Epithelial cell of proximal tubule (primary cell): ENCODE data around the gene GPER1. TPM values are rescaled to one million over a fixed set of nuclear protein-coding genes. Genes with fewer than 3 reads are reported as not detected.
A peak's percentile ranks its signal among the peaks of the same experiment; 100 is the strongest.

Experiments used
- DNase-seq: peaks from one replicate; pipeline ENCODE4 v3.0.0-alpha.2; 2011; ENCODE audit warnings: low read depth
- H3K4me3 ChIP-seq: 2 replicates; pipeline ENCODE4 v1.5.1; 2011; ENCODE audit warnings: low read depth, mild to moderate bottlenecking, low read length
- total RNA-seq: library from RNA; depleted of rRNA; stranded (reverse); fragments of >200 nt; gene quantifications from 2 replicates; pipeline ENCODE4 v1.2.3, GENCODE V29; 2015
- TF ChIP-seq, protein P1 (sequence below): conservative IDR thresholded peaks from 2 replicates; pipeline ENCODE4 v1.5.1; 2012; ENCODE audit warnings: low read depth, mild to moderate bottlenecking, low read length

Gene GPER1
- total RNA-seq, 1 donor from 2014 or later, result 0.81 TPM

DNA sequence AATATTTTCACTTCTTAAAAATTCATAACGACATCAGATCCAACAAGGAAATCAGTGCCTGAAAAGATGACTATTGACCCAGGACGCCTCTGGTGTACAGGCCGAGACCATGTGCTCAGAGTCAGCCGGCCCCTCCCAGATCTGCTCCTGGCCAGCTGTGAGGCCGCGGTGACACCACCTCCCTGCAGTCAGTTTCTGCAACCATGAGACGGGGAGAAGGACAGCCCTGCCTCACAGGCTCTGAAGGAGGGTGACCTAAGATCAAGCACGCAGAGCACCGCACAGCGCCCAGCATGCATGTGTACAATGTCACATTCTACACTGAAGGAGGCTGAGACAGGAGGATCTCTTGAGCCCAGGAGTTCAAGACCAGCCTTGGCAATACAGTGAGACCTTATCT, 2.6 kb upstream of the GPER1 start:
- no peak for DNase-seq
- H3K4me3 ChIP-seq, result no peak overlapping the region
- TF ChIP-seq, protein P1, sequence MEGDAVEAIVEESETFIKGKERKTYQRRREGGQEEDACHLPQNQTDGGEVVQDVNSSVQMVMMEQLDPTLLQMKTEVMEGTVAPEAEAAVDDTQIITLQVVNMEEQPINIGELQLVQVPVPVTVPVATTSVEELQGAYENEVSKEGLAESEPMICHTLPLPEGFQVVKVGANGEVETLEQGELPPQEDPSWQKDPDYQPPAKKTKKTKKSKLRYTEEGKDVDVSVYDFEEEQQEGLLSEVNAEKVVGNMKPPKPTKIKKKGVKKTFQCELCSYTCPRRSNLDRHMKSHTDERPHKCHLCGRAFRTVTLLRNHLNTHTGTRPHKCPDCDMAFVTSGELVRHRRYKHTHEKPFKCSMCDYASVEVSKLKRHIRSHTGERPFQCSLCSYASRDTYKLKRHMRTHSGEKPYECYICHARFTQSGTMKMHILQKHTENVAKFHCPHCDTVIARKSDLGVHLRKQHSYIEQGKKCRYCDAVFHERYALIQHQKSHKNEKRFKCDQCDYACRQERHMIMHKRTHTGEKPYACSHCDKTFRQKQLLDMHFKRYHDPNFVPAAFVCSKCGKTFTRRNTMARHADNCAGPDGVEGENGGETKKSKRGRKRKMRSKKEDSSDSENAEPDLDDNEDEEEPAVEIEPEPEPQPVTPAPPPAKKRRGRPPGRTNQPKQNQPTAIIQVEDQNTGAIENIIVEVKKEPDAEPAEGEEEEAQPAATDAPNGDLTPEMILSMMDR, result no peak

DNA sequence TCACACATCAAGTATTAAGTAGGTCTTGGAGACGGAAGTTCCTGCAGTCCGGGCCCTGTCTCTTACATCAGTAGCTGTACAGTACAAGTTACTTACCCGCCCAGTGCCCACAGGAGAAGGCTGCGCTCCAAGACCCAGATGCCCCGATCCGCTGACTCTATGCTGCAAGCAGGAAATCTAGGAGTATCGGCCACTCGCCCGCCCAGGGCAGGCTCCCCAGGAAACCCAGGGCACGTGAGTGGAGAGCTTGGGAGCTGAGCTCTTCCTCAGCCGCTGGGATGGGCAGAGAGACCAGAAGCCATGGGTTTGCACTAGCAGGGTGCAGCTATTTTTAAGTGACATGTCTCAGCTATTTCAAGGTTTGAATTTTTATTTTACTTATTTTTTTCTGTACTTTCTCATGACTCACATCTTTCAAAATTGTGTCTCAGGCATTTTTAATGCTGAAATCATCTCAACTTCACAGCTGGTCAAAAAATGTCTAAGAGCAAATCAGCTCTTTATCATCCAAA, 1.9 kb upstream of the GPER1 start:
- TF ChIP-seq, protein P1, result no peak
- no peak overlapping the region for H3K4me3 ChIP-seq
- DNase-seq, result no peak

DNA sequence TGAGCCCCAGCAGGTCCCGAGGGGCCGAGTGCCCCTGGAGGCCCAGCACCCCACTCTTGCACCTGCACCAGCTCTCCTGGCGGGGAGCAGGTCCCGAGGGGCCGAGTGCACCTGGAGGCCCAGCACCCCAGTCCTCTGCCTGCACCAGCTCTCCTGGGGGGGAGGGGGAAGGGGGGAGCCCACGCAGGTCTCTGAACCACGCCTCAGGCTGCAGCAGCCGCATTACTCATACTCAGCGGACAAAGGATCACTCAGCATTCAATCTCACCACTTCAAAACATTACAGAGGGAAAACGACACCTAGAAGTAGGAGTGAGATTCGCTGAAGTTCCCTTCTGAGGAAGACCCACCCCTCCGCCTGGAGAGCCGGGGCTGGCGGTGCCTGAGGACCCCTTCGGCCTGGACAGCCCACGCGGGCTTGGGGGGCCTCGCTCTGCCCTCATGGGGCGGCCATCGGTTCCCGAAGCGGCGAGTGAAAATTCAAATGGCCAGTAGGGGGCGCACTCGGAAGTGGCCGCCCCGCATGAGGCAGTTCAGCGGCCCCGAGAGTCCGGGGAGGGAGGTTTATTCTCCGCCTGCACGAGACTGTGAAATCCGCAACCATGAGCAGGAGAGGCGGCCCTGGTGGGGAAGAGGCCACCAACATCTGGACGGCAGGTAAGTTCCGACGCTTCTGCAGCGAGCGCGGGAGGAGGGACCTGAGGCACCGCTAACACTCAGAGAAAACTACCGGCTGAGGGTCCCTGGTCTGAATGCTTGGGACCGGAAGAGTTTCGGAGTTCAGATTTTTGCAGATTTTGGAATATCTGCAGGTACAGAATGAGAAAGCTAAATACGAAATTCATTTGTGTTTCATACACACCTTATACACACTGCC, 1.1 kb upstream of the GPER1 start:
- DNase-seq, result no peak

DNA sequence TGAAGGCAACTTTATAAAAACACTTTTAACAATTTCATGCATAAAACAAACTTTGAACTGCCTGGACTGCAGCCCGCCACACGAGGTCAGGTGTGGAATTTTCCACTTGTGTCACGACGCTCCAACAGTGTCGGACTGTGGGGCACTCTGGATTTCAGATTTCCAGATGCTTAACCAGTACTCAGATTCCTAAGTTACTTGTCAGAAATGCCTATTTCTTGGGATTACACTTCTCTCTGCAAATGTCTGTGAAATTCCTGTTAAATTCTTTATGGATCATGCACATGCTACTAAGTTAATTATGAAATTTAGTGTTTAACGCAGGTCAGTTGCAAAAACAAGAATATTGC, 473 bp upstream of the GPER1 start:
- peak overlapping the region; percentile 48 for H3K4me3 ChIP-seq
- DNase-seq, result no peak
- TF ChIP-seq, protein P1, result no peak

More for the DNA sequence above, 1.1 kb upstream of the GPER1 start:
- H3K4me3 ChIP-seq, result peak overlapping the region; percentile 48
- TF ChIP-seq, protein P1, result peak; percentile 79

DNA sequence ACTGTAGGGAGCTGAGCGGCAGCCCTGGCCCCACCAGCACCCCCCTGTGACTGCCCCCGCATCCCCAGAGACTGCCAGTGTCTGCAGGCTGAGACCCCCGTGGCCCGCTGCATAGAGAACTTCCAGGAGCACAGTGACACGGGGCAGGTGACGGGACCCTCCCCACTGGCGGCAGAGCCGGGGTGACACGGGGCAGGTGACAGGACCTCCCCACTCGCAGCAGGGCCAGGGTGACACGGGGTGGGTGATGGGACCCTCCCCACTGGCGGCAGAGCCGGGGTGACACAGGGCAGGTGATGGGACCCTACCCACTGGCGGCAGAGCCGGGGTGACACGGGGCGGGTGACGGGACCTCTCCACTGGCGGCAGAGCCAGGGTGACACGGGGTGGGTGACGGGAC, 2.3 kb downstream of the GPER1 start:
- DNase-seq, result no peak
- TF ChIP-seq, protein P1, result no peak
- no peak overlapping the region for H3K4me3 ChIP-seq

DNA sequence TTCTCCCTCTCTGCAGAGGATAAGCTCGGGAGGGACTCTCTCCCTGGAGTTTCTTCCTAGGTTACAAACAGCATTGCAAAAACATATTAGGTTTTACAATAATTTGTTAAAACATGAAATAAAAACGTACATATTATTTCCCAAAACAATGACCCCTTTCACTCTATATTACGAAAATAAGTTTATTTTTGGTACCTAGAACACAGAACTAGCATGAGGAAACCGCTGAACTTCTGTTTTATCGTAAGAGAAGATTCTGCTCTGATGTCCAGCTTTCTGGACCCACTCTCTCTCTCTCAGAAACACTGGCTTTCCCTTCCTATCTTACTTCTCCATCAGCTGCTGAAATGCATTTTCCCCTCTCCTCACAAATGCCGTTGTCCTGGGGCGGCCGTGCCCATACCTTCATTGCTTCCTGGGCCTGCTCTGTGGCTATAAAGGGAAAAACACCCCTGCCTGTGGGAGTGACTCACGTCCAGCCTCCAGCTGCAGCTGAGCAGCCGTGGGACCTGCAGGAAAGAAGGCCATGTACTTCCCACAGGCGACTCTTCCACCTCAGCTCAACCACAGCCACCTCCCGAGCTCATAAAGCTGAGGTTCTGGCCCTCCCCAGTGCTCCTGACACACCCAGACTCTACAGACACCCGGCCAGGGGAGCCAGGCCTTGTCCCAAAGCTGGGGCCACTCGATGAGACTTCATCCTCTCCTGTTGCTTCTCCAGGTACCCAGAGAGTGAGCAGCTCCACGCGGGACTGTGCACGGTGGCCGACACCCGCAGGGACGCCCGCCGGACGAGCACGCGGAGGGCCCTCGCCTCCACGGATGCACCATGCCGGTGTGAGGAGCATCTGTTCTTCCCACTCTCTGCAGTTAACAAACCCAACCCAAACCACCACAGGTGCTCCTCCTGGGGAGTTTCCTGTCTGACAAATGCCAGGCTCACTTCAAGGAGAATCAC, 3.1 kb downstream of the GPER1 start:
- TF ChIP-seq, protein P1, result no peak
- H3K4me3 ChIP-seq, result no peak overlapping the region
- no peak for DNase-seq
